Measurements from ENCODE around the gene HS1BP3.

HS1BP3 gene

DNA sequence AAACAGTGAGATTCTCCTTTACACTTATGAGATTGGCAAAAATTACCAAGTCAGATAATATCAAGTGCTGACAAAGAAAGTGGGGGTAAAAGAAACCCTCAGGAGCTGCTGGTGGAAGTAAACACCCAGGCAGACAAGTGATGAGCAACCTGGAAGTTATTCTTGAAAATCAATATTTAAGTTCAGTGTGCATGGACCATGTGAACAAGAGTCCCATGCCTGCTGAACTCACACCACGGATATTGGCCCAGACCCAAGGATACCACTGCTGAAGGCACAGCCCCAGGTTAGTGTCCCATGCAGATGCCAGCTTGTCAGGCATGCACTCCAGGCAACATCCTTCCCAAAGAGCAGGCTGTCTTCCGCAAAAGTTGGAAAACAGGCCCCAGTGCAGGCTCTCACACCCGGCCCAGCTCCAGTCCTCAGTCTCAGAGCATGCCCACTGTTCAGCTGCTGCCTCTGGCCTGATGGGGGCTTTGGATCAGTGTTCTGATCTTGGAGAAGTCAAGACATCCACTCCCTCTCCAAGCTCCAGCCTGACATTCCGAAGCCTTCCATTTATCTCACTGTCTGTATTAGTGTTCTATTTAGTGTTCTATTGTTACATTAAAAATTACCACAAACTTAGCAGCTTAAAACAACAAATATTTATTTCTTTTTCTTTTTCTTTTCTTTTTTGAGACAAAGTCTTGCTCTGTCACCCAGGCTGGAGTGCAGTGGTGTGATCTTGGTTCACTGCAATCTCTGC, 70.0 kb downstream of the HS1BP3 start:
- DNase-seq, result no peak

DNA sequence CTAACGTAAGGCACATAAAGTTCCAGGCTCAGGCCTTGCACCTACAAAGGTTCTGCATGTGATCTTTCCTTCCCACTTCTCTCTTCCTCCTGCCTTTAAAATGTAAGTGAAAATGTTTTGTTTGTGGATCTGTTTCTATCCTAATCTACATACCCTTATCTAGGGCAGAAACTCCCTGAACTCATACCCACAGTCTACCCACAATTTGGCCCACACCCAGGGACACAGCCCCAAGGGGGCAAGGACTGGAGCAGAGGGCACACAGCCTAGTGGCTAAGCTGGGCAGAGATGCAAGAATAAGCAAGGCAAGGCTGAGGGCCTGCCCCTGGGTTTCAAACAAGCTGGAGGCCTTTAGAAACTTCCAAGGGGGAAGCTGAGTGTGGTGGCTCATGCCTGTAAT, 71.0 kb downstream of the HS1BP3 start:
- no peak for DNase-seq

DNA sequence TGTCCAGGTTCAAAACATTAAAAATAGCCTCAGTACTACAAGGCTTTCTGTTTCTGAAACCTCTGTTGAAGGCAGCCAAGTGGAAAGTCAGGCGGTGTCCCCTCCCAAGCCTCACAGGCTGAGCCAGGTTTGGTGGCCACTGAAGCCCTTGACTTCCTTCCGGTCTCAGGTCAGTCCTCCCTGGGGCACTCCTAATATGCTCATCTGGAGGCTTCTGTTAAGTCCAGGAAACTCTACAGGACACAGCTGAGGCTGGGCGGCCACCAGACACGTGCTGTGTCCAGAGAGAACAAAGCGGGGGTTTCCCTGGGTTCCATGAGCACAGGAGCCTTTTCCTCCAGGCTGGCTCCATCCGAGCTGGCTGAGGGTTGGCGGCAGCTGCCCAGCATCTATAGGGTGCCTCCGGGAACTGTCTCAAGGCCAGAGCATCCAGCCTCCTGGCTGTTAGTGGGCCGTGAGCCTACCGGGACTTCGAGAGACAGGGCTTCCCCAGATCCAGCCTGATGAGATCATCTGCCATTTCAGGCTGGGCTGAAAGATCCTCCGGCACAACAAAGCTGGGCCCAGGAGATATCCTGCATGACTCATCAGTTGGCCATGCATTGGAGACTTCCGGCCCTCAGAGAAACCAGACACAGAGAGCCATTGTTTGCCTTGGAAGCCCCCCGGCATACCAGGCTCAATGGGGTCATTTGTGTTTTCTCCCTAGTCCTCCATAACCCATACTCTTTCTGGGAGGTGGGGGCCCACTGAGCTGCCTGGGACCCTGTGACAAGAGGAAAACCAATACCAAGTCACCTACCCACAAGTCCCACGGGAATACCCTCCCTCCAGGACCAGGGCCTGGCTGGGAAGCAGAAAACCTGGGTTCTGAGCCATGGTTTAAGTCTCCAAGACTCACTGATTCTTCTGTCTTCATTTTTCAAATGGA, 71.7 kb downstream of the HS1BP3 start:
- DNase-seq, result no peak

DNA sequence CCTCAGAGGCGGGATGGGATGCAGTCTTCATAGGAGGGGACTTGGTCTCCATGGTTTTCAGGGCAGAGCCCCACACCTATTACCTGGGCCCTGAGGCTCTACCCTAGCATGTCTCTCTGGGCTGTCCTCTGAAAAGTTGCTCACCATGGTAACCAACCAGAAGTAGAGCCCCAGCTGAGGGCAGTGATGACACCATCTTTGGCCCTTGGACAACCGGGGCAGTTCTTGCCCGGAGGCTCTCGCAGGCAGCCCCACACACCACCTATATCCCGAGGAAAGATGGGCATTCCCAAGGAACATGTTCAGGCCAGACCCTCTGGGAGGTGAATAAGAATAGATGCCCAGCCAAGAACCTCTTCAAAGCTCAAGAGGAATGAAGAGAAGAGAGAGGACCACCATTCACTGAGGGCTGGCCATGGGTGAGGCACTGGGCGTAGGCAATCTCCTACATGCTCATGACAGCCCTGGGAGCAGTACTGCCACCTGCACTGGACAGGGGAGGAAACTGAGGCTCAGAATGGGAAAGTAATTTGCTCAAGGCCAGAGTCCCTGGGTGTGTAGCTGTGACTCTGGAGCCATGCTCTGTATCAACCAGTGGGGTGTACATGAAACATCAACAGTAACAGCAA, 72.5 kb downstream of the HS1BP3 start:
- no peak for DNase-seq

DNA sequence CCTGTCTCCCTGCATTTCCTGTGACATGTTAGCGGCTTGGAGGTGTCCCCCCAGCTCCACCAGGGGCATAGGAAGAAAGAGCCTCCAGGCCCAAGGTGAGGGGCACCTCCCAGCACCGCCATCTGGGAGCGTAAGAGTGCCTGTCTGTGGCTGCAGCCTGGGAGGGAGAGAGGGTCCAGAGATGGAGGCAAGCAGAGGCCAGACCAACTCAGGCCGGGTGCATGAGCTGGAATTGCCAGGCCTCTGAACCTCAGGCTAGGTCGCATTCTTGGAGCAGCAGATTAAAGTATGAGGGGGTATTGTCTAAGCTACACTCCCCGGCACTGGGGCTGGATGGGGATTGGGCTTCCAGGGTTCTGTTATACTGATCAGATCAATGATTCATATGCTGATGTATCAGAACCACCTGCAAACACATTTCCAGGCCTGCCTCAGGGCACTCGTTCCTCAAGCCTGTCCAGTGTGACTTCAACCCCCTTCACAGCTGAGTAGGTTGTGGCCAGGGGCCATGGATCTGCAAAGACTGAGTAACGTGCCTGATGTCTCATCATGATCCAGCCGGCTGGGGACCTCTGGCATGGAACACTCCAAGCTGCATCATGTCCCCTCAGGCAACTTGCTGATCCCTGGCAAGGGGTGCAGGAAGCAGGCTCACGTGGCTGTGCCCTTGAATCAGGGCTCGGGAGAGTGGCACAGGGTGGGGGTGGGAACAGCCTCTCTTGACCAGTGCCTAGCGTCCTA, 73.2 kb downstream of the HS1BP3 start:
- no peak for DNase-seq

DNA sequence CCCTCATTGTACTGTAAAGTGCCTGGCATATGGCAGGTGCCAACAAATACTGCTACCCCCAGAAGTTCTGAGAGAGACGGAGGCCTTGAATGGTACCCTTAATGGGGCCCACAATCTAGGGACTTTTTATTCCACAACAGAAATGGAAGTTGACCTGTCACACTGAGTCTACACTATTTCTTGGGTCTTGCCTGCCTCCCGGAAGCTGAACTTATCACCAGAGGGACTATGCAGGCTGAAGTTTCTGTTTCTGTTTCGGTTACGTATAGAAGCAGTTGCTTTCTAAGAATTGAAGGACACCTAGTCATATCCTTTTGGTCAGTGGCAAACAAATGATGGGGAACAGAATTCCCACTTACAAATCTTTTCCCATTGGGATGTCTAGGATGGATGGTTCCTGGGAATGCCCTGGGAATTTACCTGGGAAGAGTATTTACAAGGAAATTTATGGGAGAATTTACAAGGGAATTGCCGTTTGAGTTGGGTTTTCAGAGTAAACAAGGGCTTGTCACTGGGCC, 74.2 kb downstream of the HS1BP3 start:
- DNase-seq, result no peak

DNA sequence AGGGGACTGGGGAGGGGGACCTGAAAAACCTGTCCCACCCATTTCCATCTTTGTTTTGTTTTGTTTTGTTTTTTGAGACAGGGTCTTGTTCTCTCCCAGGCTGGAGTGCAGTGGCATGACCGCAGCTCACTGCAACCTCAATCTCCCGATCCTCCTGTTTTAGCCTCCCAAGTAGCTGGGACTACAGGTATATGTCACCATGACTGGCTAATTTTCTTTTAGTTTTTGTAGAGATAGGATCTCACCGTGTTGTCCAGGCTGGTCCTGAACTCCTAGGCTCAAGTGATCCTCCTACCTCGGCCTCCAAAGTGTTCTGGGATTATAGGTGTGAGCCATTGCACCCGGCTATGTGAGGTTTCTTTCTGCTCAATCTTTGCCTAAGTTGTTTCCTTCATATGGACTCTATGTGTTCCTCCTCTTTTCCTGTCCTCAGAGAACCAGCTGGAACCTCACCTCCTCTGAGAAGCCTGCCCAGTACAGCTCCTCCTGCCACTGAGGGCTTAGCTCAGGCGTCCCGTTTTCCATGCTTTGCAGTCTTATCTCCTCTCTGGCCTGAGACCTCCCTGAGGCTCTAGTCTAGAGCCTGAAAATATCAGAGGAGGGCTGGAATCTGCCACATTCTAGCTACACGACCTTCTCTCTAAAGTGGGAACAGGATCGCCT, 74.8 kb downstream of the HS1BP3 start:
- DNase-seq, result no peak

DNA sequence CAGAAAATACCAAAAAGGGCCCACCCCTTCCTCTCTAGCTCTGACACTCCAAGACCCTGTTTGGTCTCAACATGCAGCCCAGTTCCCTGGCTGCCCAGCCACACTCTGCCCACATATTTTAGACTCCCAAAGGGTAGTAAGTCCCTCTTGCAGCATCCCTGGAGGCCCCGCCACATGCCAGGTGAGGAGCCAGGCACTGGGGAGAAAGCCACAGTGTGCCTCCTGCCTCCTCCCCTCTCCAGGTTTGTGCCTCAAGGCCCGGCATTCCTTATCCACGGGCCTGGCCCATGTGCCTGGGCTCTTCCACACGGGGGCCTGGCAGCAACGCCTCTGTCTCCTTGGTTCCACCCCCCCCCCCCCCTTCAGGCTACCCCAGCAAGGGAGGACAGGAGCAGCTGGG, 75.5 kb downstream of the HS1BP3 start:
- DNase-seq, result no peak

DNA sequence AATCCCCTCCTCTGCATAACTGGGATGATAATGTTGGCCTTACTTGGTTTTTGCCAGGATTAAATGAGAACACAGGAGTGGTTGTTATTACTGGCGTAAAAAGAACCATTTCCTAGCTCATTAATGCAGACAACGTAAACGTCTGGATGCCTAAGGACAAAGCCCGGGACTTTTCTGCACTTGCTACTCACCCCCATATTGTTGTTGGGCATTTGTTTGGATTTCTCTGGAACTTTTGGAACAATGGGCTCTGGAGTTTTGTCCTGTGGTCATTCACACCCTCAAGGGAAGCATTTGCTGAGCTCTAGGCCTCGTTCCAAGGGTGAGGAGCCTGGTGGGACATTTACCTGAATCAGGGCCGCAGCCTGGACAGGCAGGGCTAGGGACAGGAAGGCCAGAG, 76.0 kb downstream of the HS1BP3 start:
- no peak for DNase-seq

DNA sequence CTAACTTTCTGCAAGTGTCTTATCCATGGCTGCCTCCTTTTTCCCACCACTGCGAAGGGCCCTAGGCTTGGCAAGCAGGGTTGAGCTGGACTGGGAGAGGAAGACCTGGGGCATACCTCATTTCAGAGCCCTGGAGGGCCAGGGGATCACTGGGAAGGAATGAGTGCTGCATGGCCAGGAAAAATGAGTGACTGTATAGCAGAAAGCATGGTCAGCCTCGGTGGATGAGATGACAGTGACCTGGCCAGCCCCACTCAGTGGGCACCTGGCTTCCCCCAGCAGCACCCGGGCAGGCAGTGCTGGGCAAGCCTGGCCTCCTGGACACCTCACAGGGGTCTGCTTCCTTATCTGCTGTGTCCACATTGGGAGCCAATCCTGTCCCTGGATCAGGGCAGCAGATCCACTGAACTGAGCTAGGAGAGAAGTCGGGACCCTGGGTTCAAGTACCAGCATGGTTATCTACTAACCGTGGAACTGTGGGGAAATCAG, 76.4 kb downstream of the HS1BP3 start:
- DNase-seq, result no peak

DNA sequence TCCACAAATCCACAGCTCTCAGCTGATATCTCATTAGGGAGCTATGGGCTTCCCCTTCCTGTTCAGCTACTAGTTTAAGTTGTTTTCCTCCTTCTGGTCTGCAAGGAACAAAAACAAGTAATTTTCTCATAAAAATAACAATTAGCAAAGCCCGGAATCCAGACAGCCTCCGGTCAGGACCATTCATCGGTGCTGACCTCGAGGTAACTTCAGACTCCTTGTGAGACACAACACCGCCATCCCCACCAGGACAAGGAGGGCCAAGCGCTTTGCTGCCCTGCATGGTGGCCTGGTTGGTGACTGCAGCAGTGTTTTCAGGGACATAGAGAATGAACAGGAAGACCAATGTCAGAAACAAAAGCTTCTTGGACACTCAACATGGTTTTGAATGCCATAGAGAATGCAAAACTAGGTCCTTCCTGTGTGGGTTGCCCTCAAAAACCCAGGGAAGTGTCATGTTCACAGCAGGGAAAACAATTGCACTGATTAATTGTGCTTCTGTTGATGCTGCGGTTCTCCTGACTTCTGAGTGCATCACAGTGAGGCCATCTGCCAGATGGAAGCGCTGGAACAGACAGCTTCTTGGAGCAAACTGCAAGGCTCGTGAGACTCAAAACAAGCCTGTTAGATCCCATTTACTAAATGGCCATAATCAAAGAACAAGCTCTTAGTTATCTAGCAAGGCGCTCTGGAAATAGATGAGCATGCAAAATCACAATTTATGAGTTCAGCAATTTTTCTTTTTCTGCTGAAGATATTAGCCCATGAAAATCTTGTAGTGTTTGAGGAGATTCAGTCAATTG, 77.1 kb downstream of the HS1BP3 start:
- DNase-seq, result no peak

DNA sequence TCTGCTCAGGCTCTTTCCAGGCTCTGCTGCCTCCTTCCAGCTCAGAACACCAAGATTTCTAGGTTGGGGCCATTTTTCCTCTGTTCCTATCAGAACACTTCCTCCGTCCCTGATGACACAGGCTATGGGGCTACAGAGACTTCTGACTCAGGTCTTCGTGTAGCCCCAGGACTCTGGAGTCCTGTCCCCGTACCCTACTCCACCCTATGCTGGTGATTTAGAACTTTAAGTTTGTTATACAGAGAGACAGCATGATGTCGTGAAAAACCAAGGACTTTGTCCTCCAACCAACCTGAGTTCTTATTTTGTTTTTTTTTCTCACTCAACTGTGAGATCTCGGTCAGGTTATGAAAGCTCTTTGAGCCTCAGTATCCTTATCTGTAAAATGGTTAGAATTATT, 78.7 kb downstream of the HS1BP3 start:
- no peak for DNase-seq

DNA sequence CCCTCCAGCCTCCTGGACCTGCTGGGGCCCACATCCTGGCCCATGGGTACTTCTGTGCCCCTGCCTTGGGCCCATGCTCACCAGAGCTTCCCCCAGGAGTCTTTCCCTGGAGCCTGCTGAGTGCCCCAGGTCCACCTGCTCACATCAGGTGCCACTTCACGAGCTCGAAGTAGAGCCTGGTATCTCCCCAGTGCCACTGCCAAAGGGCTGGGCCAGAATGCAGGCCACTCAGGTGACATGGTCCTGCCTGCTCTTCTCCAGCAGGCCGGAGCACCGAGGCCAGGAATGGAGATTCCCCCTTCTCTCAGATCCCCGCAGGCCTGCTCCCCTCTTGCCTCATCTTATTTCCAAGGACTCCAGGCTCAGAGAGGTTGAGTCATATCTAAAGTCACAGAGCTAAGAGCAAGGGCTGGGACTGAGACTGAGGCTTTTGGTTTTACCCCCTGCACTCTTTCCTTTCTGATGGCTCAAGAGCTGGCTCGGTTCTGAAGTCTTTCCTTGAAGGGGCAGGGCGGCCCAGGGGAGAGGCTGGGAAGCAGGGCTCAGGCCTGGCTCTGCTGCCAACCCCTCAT, 79.2 kb downstream of the HS1BP3 start:
- no peak for DNase-seq

DNA sequence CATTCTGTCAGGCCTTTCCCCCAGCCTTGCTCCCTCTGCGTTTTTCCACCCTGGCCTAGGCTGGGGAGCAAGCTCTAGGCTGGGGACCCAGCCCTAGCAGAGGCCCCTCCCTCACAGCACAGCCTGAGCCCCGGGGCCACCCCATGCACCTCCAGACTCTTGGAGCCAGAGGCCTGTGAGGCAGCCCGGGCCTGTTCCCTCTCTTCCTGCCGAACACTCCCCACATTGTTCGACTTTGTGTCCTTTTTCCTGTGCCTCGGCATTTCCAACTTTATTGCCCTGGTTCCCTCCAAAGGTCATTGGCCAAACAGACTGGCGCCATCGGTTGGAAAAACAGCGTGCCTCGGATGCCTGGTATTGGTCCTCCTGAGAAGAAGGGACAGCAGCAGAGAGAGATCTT, 79.7 kb downstream of the HS1BP3 start:
- no peak for DNase-seq

DNA sequence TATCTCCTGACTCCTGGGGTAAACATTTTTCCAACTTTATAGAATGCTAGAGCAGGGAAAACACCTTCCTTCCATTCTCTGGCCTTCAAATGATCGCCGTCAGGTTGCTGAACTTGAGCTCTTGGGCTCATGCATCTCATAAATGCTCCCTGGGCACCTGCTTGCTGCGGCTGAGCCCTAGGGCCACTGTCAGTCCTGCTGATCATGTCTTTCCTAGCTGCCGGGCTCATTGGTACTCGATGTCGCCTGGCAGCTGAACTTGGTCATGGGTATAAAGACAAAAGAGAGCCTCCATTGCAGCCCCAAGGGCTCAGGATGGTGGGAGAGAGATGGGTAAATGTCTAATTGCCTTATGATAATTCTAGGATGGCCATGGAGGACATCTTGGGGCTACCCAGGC, 80.6 kb downstream of the HS1BP3 start:
- no peak for DNase-seq

DNA sequence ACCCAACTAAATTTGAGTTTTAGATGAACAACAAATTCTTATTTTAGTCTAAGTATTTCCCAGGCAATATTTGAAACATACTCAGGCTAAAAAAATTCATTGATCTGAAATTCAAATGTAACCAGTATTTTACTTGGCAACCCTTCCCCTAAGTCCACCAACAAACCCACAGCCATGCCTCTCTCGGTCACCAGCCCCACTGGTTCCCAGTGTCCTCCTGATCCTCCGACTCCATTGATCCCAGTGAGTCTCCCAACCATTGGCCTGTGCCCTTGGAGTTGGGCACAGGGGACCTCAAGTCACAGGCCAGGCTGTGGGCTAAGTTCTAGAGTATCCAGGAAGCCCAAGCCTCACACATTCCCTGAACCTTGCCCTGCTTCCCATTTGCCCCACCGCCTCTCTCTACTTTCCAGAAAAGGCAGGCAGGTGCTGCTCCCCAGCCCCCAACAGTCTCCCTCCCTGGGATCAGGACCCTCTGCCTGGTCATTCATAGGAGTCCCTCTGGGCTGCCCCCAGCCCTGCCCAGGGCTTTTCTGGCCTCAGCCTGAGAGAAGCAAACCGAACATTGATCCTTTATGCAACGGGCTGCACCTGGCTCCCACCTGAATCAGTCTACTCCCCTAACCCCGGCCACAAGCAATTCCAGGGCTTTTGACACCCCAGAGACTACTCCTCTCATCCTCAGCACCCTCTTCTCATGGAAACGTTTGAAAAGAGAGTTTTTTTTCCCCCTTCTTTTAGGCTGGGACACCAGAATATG, 81.3 kb downstream of the HS1BP3 start:
- no peak for DNase-seq

DNA sequence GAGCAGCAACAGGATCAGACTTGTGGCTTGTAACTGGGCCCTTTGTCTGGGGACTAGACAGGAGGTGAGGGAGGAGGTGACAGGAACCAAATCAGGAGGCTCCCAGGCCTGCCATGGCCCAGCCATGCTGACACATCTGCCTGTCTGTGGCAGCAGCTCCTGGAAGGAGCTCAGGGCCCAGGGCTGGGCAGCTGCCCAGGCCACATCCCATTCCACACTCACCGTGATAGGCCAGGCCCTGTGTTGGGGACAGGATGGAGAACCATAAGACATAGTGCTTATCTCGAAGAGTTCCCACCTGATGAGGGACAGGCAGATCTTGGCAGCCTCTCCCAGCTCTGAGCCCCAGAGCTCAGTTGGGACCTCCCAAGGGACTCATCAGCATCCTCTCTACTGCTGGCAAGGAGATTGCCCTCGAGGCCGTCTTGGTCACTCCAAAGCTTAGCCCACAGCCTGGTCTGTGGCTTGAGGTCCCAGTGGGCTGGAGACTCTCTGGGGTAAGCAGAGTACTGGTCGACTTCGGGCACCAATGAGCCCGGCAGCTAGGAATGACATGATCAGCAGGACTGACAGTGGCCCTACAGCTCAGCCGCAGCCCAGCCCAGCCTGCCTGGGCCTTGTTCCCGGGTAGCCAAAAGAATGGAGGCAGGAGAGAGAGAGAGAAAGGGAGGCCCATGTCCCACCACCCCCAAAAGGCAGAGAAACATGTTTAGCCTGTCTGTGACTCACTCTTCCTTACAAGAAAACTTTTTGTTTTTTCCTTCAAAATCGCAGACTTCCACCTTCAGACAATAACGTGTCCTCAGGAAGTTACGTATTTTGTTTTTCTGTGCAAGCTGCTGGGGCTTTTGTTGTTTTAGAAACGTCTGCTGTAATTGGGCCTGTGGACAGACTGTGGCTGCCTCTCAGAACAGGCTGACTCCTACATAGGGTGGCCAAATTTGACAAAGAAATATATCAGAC, 82.1 kb downstream of the HS1BP3 start:
- no peak for DNase-seq

DNA sequence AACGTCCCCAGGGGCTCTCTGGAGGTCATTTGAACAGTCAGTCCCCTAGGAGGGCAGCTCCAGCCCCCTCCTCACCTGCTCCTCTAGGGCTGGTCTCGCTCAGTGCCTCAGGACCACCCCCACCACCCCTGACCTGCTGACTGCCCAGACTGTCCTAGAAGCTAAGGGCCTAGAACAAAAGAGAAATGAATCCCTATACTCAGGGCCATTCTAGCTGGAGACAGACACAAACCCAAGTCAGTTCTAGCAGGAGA, 83.0 kb downstream of the HS1BP3 start:
- DNase-seq, result no peak

Data from SIG-M5 (cell line).